Liver (tissue), 9 donors: ENCODE results near the gene KCNK16. TPM values are rescaled to one million over a fixed set of nuclear protein-coding genes. Genes with fewer than 3 reads are reported as not detected.

Source experiments
- DNase-seq: peaks from one replicate; pipeline ENCODE4 v3.0.0-alpha.2; 2017; ENCODE audit warnings: low spot score
- H3K27ac ChIP-seq, 2 donors: one replicate each; pipeline ENCODE4 v1.7.0; 2013; ENCODE audit warnings: inconsistent platforms in 2 of 2, low read length in 2 of 2, control low read depth in 1 of 2, low read depth in 1 of 2, mild to moderate bottlenecking in 1 of 2
- H3K27me3 ChIP-seq, 4 donors: one replicate each; pipeline versions ENCODE4 v1.6.1 to v1.7.0; 2013; ENCODE audit warnings: low read length in 3 of 4, inconsistent platforms in 1 of 4, mild to moderate bottlenecking in 1 of 4, moderate library complexity in 1 of 4; ENCODE audit not compliant: control insufficient read depth in 4 of 4, insufficient read depth in 4 of 4
- H3K36me3 ChIP-seq, 4 donors: one replicate each; pipeline versions ENCODE4 v1.6.1 to v1.7.0; 2013; ENCODE audit warnings: low read length in 3 of 4, mild to moderate bottlenecking in 3 of 4, low read depth in 1 of 4, moderate library complexity in 1 of 4; ENCODE audit not compliant: control insufficient read depth in 4 of 4, insufficient read depth in 3 of 4
- H3K4me1 ChIP-seq, 4 donors: one replicate each; pipeline versions ENCODE4 v1.6.1 to v1.7.0; 2013; ENCODE audit warnings: low read length in 3 of 4, mild to moderate bottlenecking in 3 of 4, moderate library complexity in 1 of 4; ENCODE audit not compliant: control insufficient read depth in 4 of 4, insufficient read depth in 4 of 4
- H3K4me3 ChIP-seq, 3 donors: one replicate each; pipeline versions ENCODE4 v1.6.1 to v1.7.0; 2013; ENCODE audit warnings: low read length in 3 of 3, control low read depth in 1 of 3, low read depth in 1 of 3, mild to moderate bottlenecking in 1 of 3
- H3K9ac ChIP-seq, 2 donors: one replicate each; pipeline ENCODE4 v1.7.0; 2013; ENCODE audit warnings: low read length in 2 of 2, mild to moderate bottlenecking in 2 of 2, moderate library complexity in 2 of 2, control low read depth in 1 of 2, low read depth in 1 of 2
- H3K9me3 ChIP-seq, 4 donors: one replicate each; pipeline versions ENCODE4 v1.6.1 to v1.7.0; 2013; ENCODE audit warnings: low read length in 3 of 4; ENCODE audit not compliant: control insufficient read depth in 4 of 4
- ATF3 ChIP-seq: IDR thresholded peaks from 2 replicates; pipeline ENCODE4 v1.6.1; 2016; ENCODE audit warnings: antibody characterized with exemption
- CTCF ChIP-seq: fragments of 150-350 bp; IDR thresholded peaks from 2 replicates; pipeline ENCODE4 v1.5.1; 2017; ENCODE audit warnings: improper control_type of control experiment, low read depth, low read length; ENCODE audit not compliant: missing input control
- EGR1 ChIP-seq, 2 donors: IDR thresholded peaks; 2 replicates each; pipeline ENCODE4 v1.6.1; 2016 to 2018; ENCODE audit warnings: antibody characterized with exemption in 2 of 2, low read depth in 2 of 2
- FOXA1 ChIP-seq: IDR thresholded peaks from 2 replicates; pipeline ENCODE4 v1.6.1; 2016; ENCODE audit warnings: antibody characterized with exemption
- FOXA2 ChIP-seq: IDR thresholded peaks from 2 replicates; pipeline ENCODE4 v1.6.1; 2016; ENCODE audit warnings: antibody characterized with exemption
- GABPA ChIP-seq, 2 donors: IDR thresholded peaks in 1 of 2; conservative IDR thresholded peaks in 1 of 2; 2 replicates each; pipeline ENCODE4 v1.6.1; 2016; ENCODE audit warnings: antibody characterized with exemption in 2 of 2, mild to moderate bottlenecking in 1 of 2, moderate library complexity in 1 of 2
- HNF4A ChIP-seq, 2 donors: conservative IDR thresholded peaks; 2 replicates each; pipeline ENCODE4 v1.6.1; 2016; ENCODE audit warnings: antibody characterized with exemption in 2 of 2, mild to moderate bottlenecking in 2 of 2
- HNF4G ChIP-seq: IDR thresholded peaks from 2 replicates; pipeline ENCODE4 v1.6.1; 2016; ENCODE audit warnings: antibody characterized with exemption
- JUND ChIP-seq, 2 donors: IDR thresholded peaks; 2 replicates each; pipeline ENCODE4 v1.6.1; 2016; ENCODE audit warnings: antibody characterized with exemption in 2 of 2
- MAX ChIP-seq: IDR thresholded peaks from 2 replicates; pipeline ENCODE4 v1.6.1; 2016; ENCODE audit warnings: antibody characterized with exemption
- NR2F2 ChIP-seq: IDR thresholded peaks from 2 replicates; pipeline ENCODE4 v1.6.1; 2016; ENCODE audit warnings: antibody characterized with exemption
- RAD21 ChIP-seq, 2 donors: IDR thresholded peaks; 2 replicates each; pipeline ENCODE4 v1.6.1; 2016; ENCODE audit warnings: antibody characterized with exemption in 2 of 2, mild to moderate bottlenecking in 2 of 2
- REST ChIP-seq: IDR thresholded peaks from 2 replicates; pipeline ENCODE4 v1.6.1; 2016; ENCODE audit warnings: antibody characterized with exemption, mild to moderate bottlenecking
- RXRA ChIP-seq, 2 donors: IDR thresholded peaks; 2 replicates each; pipeline ENCODE4 v1.6.1; 2017 to 2018; ENCODE audit warnings: antibody characterized with exemption in 2 of 2, mild to moderate bottlenecking in 1 of 2
- SP1 ChIP-seq: IDR thresholded peaks from 2 replicates; pipeline ENCODE4 v1.6.1; 2018; ENCODE audit warnings: antibody characterized with exemption, mild to moderate bottlenecking
- TAF1 ChIP-seq: conservative IDR thresholded peaks from 2 replicates; pipeline ENCODE4 v1.6.1; 2016; ENCODE audit warnings: antibody characterized with exemption, mild to moderate bottlenecking
- YY1 ChIP-seq: IDR thresholded peaks from 2 replicates; pipeline ENCODE4 v1.6.1; 2016; ENCODE audit warnings: antibody characterized with exemption, mild to moderate bottlenecking
- ZBTB33 ChIP-seq: IDR thresholded peaks from 2 replicates; pipeline ENCODE4 v1.6.1; 2016; ENCODE audit warnings: antibody characterized with exemption
- WGBS: extraction: QIAGEN DNeasy Blood & Tissue Kit; methylation state at CpG from one replicate; pipeline ENCODE4 v1.1.7; 2013; 5-methylcytosine and 5-hydroxymethylcytosine counted together
- polyA plus RNA-seq, 2 donors: library from polyadenylated mRNA; stranded (reverse) in 1 of 2; unstranded in 1 of 2; fragments of 200-250 nt in 1 of 2; fragments of >200 nt in 1 of 2; fragmentation: Nextera tagmentation in 1 of 2; extraction: Ambion mirVana in 1 of 2; gene quantifications; one replicate each; pipeline versions ENCODE4 v1.2.1 to v1.2.3, GENCODE V29; 2013 to 2015
- total RNA-seq, 2 donors: library from RNA; depleted of rRNA; stranded (reverse); fragments of >200 nt; gene quantifications; one replicate each; pipeline ENCODE4 v1.2.3, GENCODE V29; 2014
- donor health status: healthy.
- donor health status: healthy.
- donor health status: healthy.
- donor health status: healthy.
- donor health status: healthy.

Gene KCNK16
- total and polyA plus RNA-seq, 4 donors: not detected

- no peak overlapping the region for H3K4me3 ChIP-seq
- H3K27ac ChIP-seq: no peak overlapping the region
- H3K4me1 ChIP-seq: peaks cover 0 to 10% (median 5%) of the 10 kb centered on the region in 4 donors
- H3K36me3 ChIP-seq: no peaks in the 10 kb centered on the region
- H3K9me3 ChIP-seq: no peaks in the 10 kb centered on the region
- DNase-seq: no peak
- no peak overlapping the region for H3K9ac ChIP-seq
- no peaks in the 10 kb centered on the region for H3K27me3 ChIP-seq
- TF ChIP-seq YY1 (no peak), GABPA (IDR thresholded peaks at IDR 0.05 in 1 of 2, conservative IDR thresholded peaks at IDR 0.05 in 1 of 2) (no peak), EGR1 (IDR thresholded peaks at IDR 0.05; ENCODE audit: low read depth in 2 of 2) (no peak), JUND (IDR thresholded peaks at IDR 0.05) (no peak), RXRA (IDR thresholded peaks at IDR 0.05) (no peak), REST (no peak), SP1 (no peak), CTCF (no peak), NR2F2 (no peak), MAX (no peak), ZBTB33 (no peak), HNF4G (no peak), ATF3 (no peak), TAF1 (no peak), HNF4A (conservative IDR thresholded peaks at IDR 0.05) (no peak), FOXA2 (no peak), RAD21 (IDR thresholded peaks at IDR 0.05) (no peak), FOXA1 (no peak)
- WGBS: 92% methylated on average over 13 of the region's 13 CpGs
Measured at GRCh38 chr6:39365281-39366074, 43.0 kb upstream of the KCNK16 start.
